Measurements from ENCODE around the gene TMEM50A.
"Not testable (repeated sequence)": the region's sequence is repeated elsewhere in the genome, so short reads cannot be mapped to it uniquely, and the experiment has no call there.

Gene TMEM50A

GRCh38 chr1:25338188-25338981 is at the start of gene TMEM50A:
Gene TMEM50A (plus strand): TSS chr1:25338334. CDS start chr1:25340487, 2,153 bp downstream.
- peak; percentile 98 for DNase-seq

GRCh38 chr1:25288573-25289101 is 49.5 kb upstream of the TMEM50A start:
- not testable (repeated sequence) for DNase-seq

- not testable (repeated sequence) for DNase-seq
Measured at GRCh38 chr1:25290043-25290442, 48.1 kb upstream of the TMEM50A start.

- not testable (repeated sequence) for DNase-seq
Measured at GRCh38 chr1:25293426-25293825, 44.7 kb upstream of the TMEM50A start.

GRCh38 chr1:25294889-25295826 is 43.0 kb upstream of the TMEM50A start:
- not testable (repeated sequence) for DNase-seq

GRCh38 chr1:25296501-25296900 is 41.6 kb upstream of the TMEM50A start:
- DNase-seq = not testable (repeated sequence)

GRCh38 chr1:25300729-25301128 is 37.4 kb upstream of the TMEM50A start:
- not testable (repeated sequence) for DNase-seq

GRCh38 chr1:25302330-25302729 is 35.8 kb upstream of the TMEM50A start:
- not testable (repeated sequence) for DNase-seq

GRCh38 chr1:25304936-25305335 is 33.2 kb upstream of the TMEM50A start:
- not testable (repeated sequence) for DNase-seq

- not testable (repeated sequence) for DNase-seq
Measured at GRCh38 chr1:25308168-25308567, 30.0 kb upstream of the TMEM50A start.

- not testable (repeated sequence) for DNase-seq
Measured at GRCh38 chr1:25309085-25309484, 29.0 kb upstream of the TMEM50A start.

GRCh38 chr1:25309486-25309885 is 28.6 kb upstream of the TMEM50A start:
- not testable (repeated sequence) for DNase-seq

GRCh38 chr1:25312806-25313470 is 25.2 kb upstream of the TMEM50A start:
- not testable (repeated sequence) for DNase-seq

GRCh38 chr1:25320314-25320938 is 17.7 kb upstream of the TMEM50A start:
- not testable (repeated sequence) for DNase-seq

- DNase-seq = not testable (repeated sequence)
Measured at GRCh38 chr1:25322127-25322526, 16.0 kb upstream of the TMEM50A start.

- not testable (repeated sequence) for DNase-seq
Measured at GRCh38 chr1:25324407-25324806, 13.7 kb upstream of the TMEM50A start.

- not testable (repeated sequence) for DNase-seq
Measured at GRCh38 chr1:25327864-25328790, 10.0 kb upstream of the TMEM50A start.

- not testable (repeated sequence) for DNase-seq
Measured at GRCh38 chr1:25328791-25329185, 9.3 kb upstream of the TMEM50A start.

- DNase-seq = not testable (repeated sequence)
Measured at GRCh38 chr1:25329336-25329735, 8.8 kb upstream of the TMEM50A start.

- DNase-seq = not testable (repeated sequence)
Measured at GRCh38 chr1:25329950-25330349, 8.2 kb upstream of the TMEM50A start.

- DNase-seq = peak; percentile 69
Measured at GRCh38 chr1:25336922-25337354, 1.2 kb upstream of the TMEM50A start.

All from activated CD8-positive, alpha-beta memory T cell treated with anti-CD3 and anti-CD28 coated beads for 24 hours (primary cell).